ENCODE measurements around the gene PCSK6.
"Not testable (repeated sequence)": the region's sequence is repeated elsewhere in the genome, so short reads cannot be mapped to it uniquely, and the experiment has no call there.

The PCSK6 gene

GRCh38 chr15:101433396-101433795, 56.1 kb downstream of the PCSK6 start:
- no peak for DNase-seq (ENCODE audit: low read depth in 1 of 2, low spot score in 1 of 2)

- DNase-seq (ENCODE audit: low read depth in 1 of 2, low spot score in 1 of 2) = no peak
These were observed 56.5 kb downstream of the PCSK6 start for GRCh38 chr15:101432982-101433381.

- no peak for DNase-seq (ENCODE audit: low read depth in 1 of 2, low spot score in 1 of 2)
These were observed 57.8 kb downstream of the PCSK6 start for GRCh38 chr15:101431748-101432147.

GRCh38 chr15:101431301-101431700, 58.2 kb downstream of the PCSK6 start:
- DNase-seq (ENCODE audit: low read depth in 1 of 2, low spot score in 1 of 2) = no peak

DNA sequence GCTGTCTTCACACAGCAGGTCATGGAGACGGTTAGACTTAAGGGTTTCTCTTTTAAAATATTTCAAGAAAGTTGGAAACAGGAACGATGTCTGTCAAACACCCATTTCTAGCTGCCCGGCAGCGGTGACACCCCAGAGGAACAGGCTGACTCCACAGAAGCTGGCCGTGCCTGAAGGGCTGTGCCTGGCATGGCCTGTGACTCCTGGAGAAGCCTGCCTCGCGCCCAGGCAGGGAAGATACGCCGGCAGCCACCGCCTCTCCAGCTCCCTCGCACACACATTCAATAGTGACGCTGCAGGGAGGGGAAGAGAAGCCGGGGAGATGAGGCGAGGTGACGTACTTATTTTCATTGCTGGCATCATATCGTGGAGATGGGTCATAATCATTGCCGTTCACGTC, 59.9 kb downstream of the PCSK6 start:
- DNase-seq (ENCODE audit: low read depth in 1 of 2, low spot score in 1 of 2) = no peak

DNA sequence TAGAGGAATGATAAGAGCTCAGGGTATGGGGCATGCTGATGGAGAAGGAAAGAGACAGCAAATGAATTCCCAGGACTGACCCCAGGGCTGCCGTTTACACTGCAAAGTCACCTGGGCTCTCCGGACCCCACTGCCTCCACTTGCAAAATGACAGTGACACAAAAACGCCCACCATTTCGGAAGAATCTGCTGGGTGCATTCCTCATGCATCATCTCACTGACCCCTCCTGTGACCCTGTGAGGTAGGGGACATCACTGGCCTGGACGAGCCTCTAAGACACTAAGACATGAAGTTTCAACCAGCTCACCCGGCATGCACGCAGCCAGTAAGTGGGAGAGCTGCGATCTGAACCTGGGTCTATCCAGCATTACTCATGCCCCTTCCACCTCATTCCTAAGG, 60.3 kb downstream of the PCSK6 start:
- no peak for DNase-seq (ENCODE audit: low read depth in 1 of 2, low spot score in 1 of 2)

DNA sequence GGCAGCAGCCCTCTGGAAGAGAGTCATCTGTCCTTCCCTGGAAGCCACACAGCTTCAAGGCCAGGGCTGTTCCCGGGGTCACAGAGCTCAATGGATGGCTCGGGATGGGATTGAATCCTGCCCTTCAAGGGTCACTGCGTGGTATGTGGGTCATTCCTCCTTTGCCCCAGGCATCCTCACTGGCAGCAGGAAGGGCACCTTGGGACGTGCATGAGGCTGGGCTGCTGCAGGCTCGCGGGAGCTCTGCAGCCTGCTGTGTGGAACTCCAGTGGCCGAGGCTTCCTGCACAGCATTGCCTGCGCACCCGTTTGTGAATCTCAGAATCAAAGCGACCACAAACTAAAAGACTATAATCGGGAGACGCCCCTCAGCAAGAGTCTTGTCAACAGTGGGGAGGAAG, 60.7 kb downstream of the PCSK6 start:
- DNase-seq (ENCODE audit: low read depth in 1 of 2, low spot score in 1 of 2) = no peak

- no peak for DNase-seq (ENCODE audit: low read depth in 1 of 2, low spot score in 1 of 2)
These were observed 61.7 kb downstream of the PCSK6 start for GRCh38 chr15:101427606-101428487.

DNA sequence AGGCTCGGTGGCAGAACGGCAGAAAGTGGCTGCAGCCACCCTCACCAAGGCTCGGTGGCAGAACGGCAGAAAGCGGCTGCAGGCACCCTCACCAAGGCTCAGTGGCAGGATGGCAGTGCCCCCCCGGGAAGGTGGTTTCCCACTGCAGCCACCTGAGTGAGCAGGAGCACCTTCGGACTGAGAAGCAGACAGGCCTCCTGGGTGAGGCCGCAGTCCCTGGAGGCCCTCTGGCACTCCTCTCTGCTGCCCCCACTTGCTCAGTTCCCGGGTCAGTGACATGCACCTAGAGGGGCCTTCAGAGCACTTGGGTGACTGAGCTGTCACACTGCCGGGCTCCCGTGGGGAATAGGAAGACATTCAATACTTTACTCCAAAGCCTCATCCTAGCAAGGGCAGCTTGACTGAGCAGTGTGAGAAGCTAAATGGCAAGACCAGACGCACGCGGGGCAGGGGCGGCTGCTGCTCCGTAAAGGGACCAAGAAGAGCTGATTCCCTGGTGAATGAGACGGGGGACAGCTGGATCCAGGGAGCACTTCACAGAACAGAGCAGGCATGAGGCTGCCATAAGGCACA, 62.7 kb downstream of the PCSK6 start:
- no peak for DNase-seq (ENCODE audit: low read depth in 1 of 2, low spot score in 1 of 2)

GRCh38 chr15:101425787-101426365, 63.6 kb downstream of the PCSK6 start:
- no peak for DNase-seq (ENCODE audit: low read depth in 1 of 2, low spot score in 1 of 2)

GRCh38 chr15:101424984-101425383, 64.5 kb downstream of the PCSK6 start:
- DNase-seq (ENCODE audit: low read depth in 1 of 2, low spot score in 1 of 2) = no peak

GRCh38 chr15:101420232-101420631, 69.3 kb downstream of the PCSK6 start:
- DNase-seq (ENCODE audit: low read depth in 1 of 2, low spot score in 1 of 2) = no peak

GRCh38 chr15:101416475-101416874, 73.0 kb downstream of the PCSK6 start:
- DNase-seq (ENCODE audit: low read depth in 1 of 2, low spot score in 1 of 2) = not testable (repeated sequence)

- DNase-seq (ENCODE audit: low read depth in 1 of 2, low spot score in 1 of 2) = no peak
These were observed 76.3 kb downstream of the PCSK6 start for GRCh38 chr15:101413239-101413638.

DNA sequence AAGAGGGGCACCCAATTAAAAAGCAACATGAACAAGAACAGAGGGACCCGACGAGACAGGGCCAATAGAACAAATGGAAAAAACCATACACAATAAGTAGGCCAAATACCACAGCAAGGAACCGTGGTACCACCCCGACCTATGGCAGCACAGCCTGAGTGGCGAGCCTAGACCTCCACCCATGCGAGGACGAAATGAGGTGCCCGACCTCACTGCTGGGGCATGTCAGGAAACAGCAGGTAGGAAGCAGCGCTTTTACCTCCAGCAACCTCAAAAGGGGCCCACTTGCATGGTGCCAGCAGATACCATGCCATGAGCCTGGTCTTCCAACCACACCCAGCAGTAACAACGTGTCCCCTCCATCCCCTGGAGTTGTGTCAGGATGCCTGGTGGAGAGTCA, 77.9 kb downstream of the PCSK6 start:
- no peak for DNase-seq (ENCODE audit: low read depth in 1 of 2, low spot score in 1 of 2)

DNA sequence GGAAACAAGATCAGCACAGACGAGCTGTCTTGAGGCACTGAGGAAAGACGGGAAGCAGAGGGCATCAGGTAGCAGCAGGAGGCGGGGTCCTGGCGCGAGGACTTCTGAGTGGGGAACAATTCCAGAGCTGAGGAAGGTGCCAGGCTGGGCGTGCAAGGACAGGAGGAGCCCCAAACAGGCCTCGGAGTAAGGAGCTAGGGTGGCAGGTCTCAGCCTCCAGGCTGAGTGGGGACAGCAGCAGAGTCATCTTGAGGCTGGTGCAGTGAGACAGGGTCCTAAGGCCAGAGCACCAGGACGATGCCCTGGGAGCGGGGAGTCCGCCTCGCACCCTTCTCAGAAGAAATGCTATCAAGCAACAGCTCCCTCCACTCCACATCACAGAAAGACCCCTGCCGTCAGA, 78.4 kb downstream of the PCSK6 start:
- no peak for DNase-seq (ENCODE audit: low read depth in 1 of 2, low spot score in 1 of 2)

- DNase-seq (ENCODE audit: low read depth in 1 of 2, low spot score in 1 of 2) = no peak
These were observed 78.9 kb downstream of the PCSK6 start for GRCh38 chr15:101410612-101411011.

- no peak for DNase-seq (ENCODE audit: low read depth in 1 of 2, low spot score in 1 of 2)
These were observed 79.9 kb downstream of the PCSK6 start for GRCh38 chr15:101409621-101410020.

- DNase-seq (ENCODE audit: low read depth in 1 of 2, low spot score in 1 of 2) = no peak
These were observed 81.3 kb downstream of the PCSK6 start for GRCh38 chr15:101407966-101408775.

GRCh38 chr15:101407439-101407838, 82.1 kb downstream of the PCSK6 start:
- no peak for DNase-seq (ENCODE audit: low read depth in 1 of 2, low spot score in 1 of 2)

DNA sequence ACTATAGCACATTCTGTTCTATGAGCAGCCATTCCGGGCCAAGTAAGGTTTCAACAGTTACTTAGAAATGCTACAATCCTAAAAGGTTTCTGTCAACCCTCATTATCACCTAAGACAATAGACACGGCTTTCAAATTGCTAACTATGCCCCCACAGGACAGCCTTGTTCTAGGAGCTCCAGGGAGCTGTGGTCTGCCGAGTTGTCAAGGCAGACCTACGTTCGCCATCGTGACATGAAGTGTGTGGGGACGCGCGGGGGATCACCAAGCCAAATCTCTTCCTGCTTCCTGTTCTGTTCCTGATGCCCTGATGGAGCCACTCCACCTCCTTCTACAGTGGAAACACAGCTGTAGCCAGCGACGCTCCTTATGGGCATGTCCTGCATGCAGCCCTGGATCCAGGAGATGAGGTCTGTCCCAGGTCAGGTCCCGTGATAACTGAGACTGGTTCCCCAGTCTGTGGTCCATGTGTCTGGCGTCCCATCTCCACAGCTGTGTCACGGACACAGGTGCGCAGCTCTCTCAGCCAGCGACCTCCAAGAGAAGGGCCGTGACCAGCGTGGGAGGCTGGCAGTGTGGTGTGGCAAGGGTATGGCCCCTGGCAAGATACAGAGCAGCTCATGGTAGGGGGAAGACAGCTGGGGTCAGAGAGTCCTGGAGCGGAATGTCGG, 82.8 kb downstream of the PCSK6 start:
- DNase-seq (ENCODE audit: low read depth in 1 of 2, low spot score in 1 of 2) = no peak

Data from activated T-helper 1 cell treated with anti-CD3 and anti-CD28 coated beads, Interleukin-2, amount 50 U/mL, for 16 hours (primary cell).